HepG2 (cell line): ENCODE data around the gene P4HB. TPM values are rescaled to one million over a fixed set of nuclear protein-coding genes. Genes with fewer than 3 reads are reported as not detected.
A peak's percentile ranks its signal among the peaks of the same experiment; 100 is the strongest.

Experiments used
- BRF2 ChIP-seq: sonication (generic); formaldehyde crosslinking; IDR thresholded peaks from 2 replicates; pipeline ENCODE4 v1.8.1; 2022; ENCODE audit warnings: mild to moderate bottlenecking, missing genetic modification reagents
- CREB3 ChIP-seq: sonication (generic); formaldehyde crosslinking; IDR thresholded peaks from 2 replicates; pipeline ENCODE4 v1.5.0; 2020; ENCODE audit warnings: missing genetic modification reagents
- CTCF ChIP-seq: sonication (generic); formaldehyde crosslinking; IDR thresholded peaks from 2 replicates; pipeline ENCODE4 v1.5.0; 2020; ENCODE audit warnings: mild to moderate bottlenecking, missing genetic modification reagents, moderate library complexity
- EEA1 ChIP-seq: sonication (generic); formaldehyde crosslinking; IDR thresholded peaks from 2 replicates; pipeline ENCODE4 v1.5.1; 2020; ENCODE audit warnings: mild to moderate bottlenecking, missing genetic modification reagents, borderline replicate concordance
- ELF4 ChIP-seq: sonication (generic); formaldehyde crosslinking; IDR thresholded peaks from 2 replicates; pipeline ENCODE4 v1.5.0; 2020; ENCODE audit warnings: missing genetic modification reagents, mild to moderate bottlenecking, moderate library complexity, borderline replicate concordance
- EP300 ChIP-seq, 3 experiments: sonication (generic) in 1 of 3; formaldehyde crosslinking in 1 of 3; IDR thresholded peaks; 2 replicates each; pipeline versions ENCODE4 v1.5.1 to v1.6.1; 2011 to 2020; ENCODE audit warnings: low read depth in 2 of 3, low read length in 2 of 3, borderline replicate concordance in 1 of 3, improper control_type of control experiment in 1 of 3, mild to moderate bottlenecking in 1 of 3, missing genetic modification reagents in 1 of 3, moderate library complexity in 1 of 3
- FOXO4 ChIP-seq: sonication (generic); formaldehyde crosslinking; conservative IDR thresholded peaks from 2 replicates; pipeline ENCODE4 v1.8.1; 2023; ENCODE audit warnings: missing genetic modification reagents
- PRPF4 ChIP-seq: fragments of 200-400 bp; formaldehyde crosslinking; IDR thresholded peaks from 2 replicates; pipeline ENCODE4 v1.6.1; 2016; ENCODE audit warnings: low read length, low read depth; ENCODE audit not compliant: poor library complexity, severe bottlenecking
- PTBP1 ChIP-seq: fragments of 200-400 bp; formaldehyde crosslinking; IDR thresholded peaks from 2 replicates; pipeline ENCODE4 v1.6.1; 2018; ENCODE audit warnings: low read length, low read depth; ENCODE audit not compliant: poor library complexity, severe bottlenecking
- SP1 ChIP-seq, 2 experiments: fragments of 450-650 bp in 1 of 2; sonication (generic) in 1 of 2; formaldehyde crosslinking in 1 of 2; IDR thresholded peaks; 2 replicates each; pipeline versions ENCODE4 v1.4.0 to v1.6.1; 2016 to 2020; ENCODE audit warnings: missing genetic modification reagents in 1 of 2
- SRY ChIP-seq: sonication (generic); formaldehyde crosslinking; IDR thresholded peaks from 2 replicates; pipeline ENCODE4 v1.8.0; 2022; ENCODE audit warnings: mild to moderate bottlenecking, missing genetic modification reagents
- ZBTB4 ChIP-seq: sonication (generic); formaldehyde crosslinking; IDR thresholded peaks from 2 replicates; pipeline ENCODE4 v1.4.0; 2020; ENCODE audit warnings: missing genetic modification reagents, mild to moderate bottlenecking, borderline replicate concordance
- ZNF275 ChIP-seq: sonication (generic); formaldehyde crosslinking; IDR thresholded peaks from 2 replicates; pipeline ENCODE4 v1.8.0; 2022; ENCODE audit warnings: missing genetic modification reagents, mild to moderate bottlenecking, inconsistent platforms, borderline replicate concordance
- ZNF326 ChIP-seq: sonication (generic); formaldehyde crosslinking; IDR thresholded peaks from 2 replicates; pipeline ENCODE4 v1.4.0; 2020; ENCODE audit warnings: missing genetic modification reagents, borderline replicate concordance
- ZNF367 ChIP-seq: sonication (generic); formaldehyde crosslinking; IDR thresholded peaks from 2 replicates; pipeline ENCODE4 v1.4.0; 2020; ENCODE audit warnings: missing genetic modification reagents, borderline replicate concordance
- ZSCAN30 ChIP-seq: sonication (generic); formaldehyde crosslinking; IDR thresholded peaks from 2 replicates; pipeline ENCODE4 v1.5.0; 2020; ENCODE audit warnings: mild to moderate bottlenecking, missing genetic modification reagents
- polyA plus RNA-seq, 8 experiments: library from polyadenylated mRNA; depleted of rRNA in 3 of 8; stranded (reverse) in 7 of 8; unstranded in 1 of 8; fragments of >200 nt; fragmentation: Illumina TruSeq in 4 of 8; extraction: Trizol in 4 of 8; gene quantifications; 2 replicates each; pipeline versions ENCODE4 v1.2.1 to v1.2.3, GENCODE V29; 2011 to 2016; ENCODE audit warnings: low read depth in 4 of 8, missing spikeins in 1 of 8, mixed read lengths in 1 of 8; ENCODE audit not compliant: insufficient read depth in 1 of 8
- total RNA-seq, 5 experiments: library from RNA; depleted of rRNA; stranded (reverse); fragments of >200 nt; fragmentation: Illumina TruSeq; extraction: Trizol; gene quantifications; 2 replicates each; pipeline ENCODE4 v1.2.3, GENCODE V29; 2016; ENCODE audit warnings: low read depth in 1 of 5

The P4HB gene
- total and polyA plus RNA-seq, 2 of the 13 experiments (the other 11 are each of a cell fraction or from before 2014, with no cell fraction given), result 185 to 782 TPM

GRCh38 chr17:81860756-81861568 lies 627 bp upstream of the P4HB start (continued):
- TF ChIP-seq ZBTB4 (CRISPR knock-in tag) (no peak; the same call in 1 of the 2 replicates), EEA1 (CRISPR knock-in tag) (peak; percentile 83; the same call in 1 of the 2 replicates), ZNF326 (CRISPR knock-in tag) (peak; percentile 28; the same call in 1 of the 2 replicates), SRY (CRISPR knock-in tag) (peak; percentile 91), BRF2 (CRISPR knock-in tag) (no peak), FOXO4 (CRISPR knock-in tag) (no peak), EP300 (IDR thresholded peaks at IDR 0.05; ENCODE audit: low read depth in 2 of 2, low read length in 2 of 2) (peak; percentile 24 to 50; a peak in 3 of 4 replicates), EP300 (CRISPR knock-in tag; IDR thresholded peaks at IDR 0.05; ENCODE audit: borderline replicate concordance) (peak; percentile 82), CREB3 (CRISPR knock-in tag) (no peak), ZNF275 (CRISPR knock-in tag) (peak; percentile 99), ZSCAN30 (CRISPR knock-in tag) (no peak), CTCF (peak; percentile 9; the same call in 1 of the 2 replicates), SP1 (IDR thresholded peaks at IDR 0.05) (peak; percentile 56), SP1 (CRISPR knock-in tag; IDR thresholded peaks at IDR 0.05) (peak; percentile 94), PTBP1 (no peak), ZNF367 (CRISPR knock-in tag) (peak; percentile 95; the same call in 1 of the 2 replicates), ELF4 (CRISPR knock-in tag) (no peak; the same call in 1 of the 2 replicates), PRPF4 (no peak)
